Esophagus muscularis mucosa (tissue), 3 donors: ENCODE measurements around the gene PEPD.

ENCODE experiments used
- CTCF ChIP-seq, 3 experiments: fragments of 200-600 bp in 2 of 3; fragments of 450-650 bp in 1 of 3; sonication (generic) in 2 of 3; IDR thresholded peaks; one replicate each; pipeline ENCODE4 v1.5.1; 2017 to 2019; ENCODE audit warnings: antibody characterized with exemption in 3 of 3, mild to moderate bottlenecking in 2 of 3, moderate library complexity in 1 of 3
- POLR2AphosphoS5 ChIP-seq, 2 donors: sonication (generic); formaldehyde crosslinking; IDR thresholded peaks; one replicate each; pipeline ENCODE4 v1.6.1; 2017; ENCODE audit warnings: antibody characterized with exemption in 2 of 2

- TF ChIP-seq CTCF (IDR thresholded peaks at IDR 0.05): no peak
- TF ChIP-seq POLR2AphosphoS5 (IDR thresholded peaks at IDR 0.05): no peak
These were observed 55.8 kb downstream of the PEPD start for GRCh38 chr19:33465834-33466233.
